OCI-LY3 (cell line): ENCODE results near the gene TICRR.

Experiments used
- H2AFZ ChIP-seq: fragments of 200-600, 300-600 bp; shearing (Covaris generic); 2 replicates; pipeline ENCODE4 v1.6.0; 2014; ENCODE audit warnings: antibody characterized with exemption, low read depth, low read length
- H3K27ac ChIP-seq: fragments of 200-600, 300-600 bp; sonication (generic); 2 replicates; pipeline ENCODE4 v1.5.1; 2014; ENCODE audit warnings: mild to moderate bottlenecking, low read length, moderate library complexity, mixed read lengths
- H3K27me3 ChIP-seq: fragments of 200-600, 300-600 bp; sonication (generic); 2 replicates; pipeline ENCODE4 v1.6.1; 2014; ENCODE audit warnings: low read depth, low read length, mixed read lengths
- H3K36me3 ChIP-seq: fragments of 200-600, 300-600 bp; sonication (generic); replicated peaks from 2 replicates; pipeline ENCODE3; 2014; ENCODE audit warnings: low read depth, low read length, mixed read lengths
- H3K4me1 ChIP-seq: fragments of 300-600, 200-600 bp; sonication (generic); 2 replicates; pipeline ENCODE4 v1.6.1; 2014; ENCODE audit warnings: low read length, mixed read lengths
- H3K4me2 ChIP-seq: fragments of 200-600, 300-600 bp; sonication (generic); 2 replicates; pipeline ENCODE4 v1.6.1; 2014; ENCODE audit warnings: low read length, mixed read lengths
- H3K4me3 ChIP-seq: fragments of 300-600, 200-600 bp; sonication (generic); 2 replicates; pipeline ENCODE4 v1.5.1; 2014; ENCODE audit warnings: antibody characterized with exemption, mild to moderate bottlenecking, low read length, moderate library complexity
- H3K79me2 ChIP-seq: fragments of 300-600, 200-600 bp; shearing (Covaris generic); 2 replicates; pipeline ENCODE4 v1.6.1; 2014; ENCODE audit warnings: mild to moderate bottlenecking, low read length, mixed read lengths
- H3K9ac ChIP-seq: fragments of 300-600, 200-600 bp; shearing (Covaris generic); 2 replicates; pipeline ENCODE4 v1.6.0; 2014; ENCODE audit warnings: mild to moderate bottlenecking, low read length, moderate library complexity
- H3K9me3 ChIP-seq: fragments of 200-600, 300-600 bp; shearing (Covaris generic); 2 replicates; pipeline ENCODE4 v1.6.1; 2014; ENCODE audit warnings: low read length, mixed read lengths; ENCODE audit not compliant: insufficient read depth
- H4K20me1 ChIP-seq: fragments of 200-600, 300-600 bp; sonication (generic); 2 replicates; pipeline ENCODE4 v1.6.1; 2016; ENCODE audit warnings: low read length, mixed read lengths; ENCODE audit not compliant: insufficient read depth
- EZH2phosphoT487 ChIP-seq: fragments of 200-600 bp; shearing (Covaris generic); IDR thresholded peaks from 2 replicates; pipeline ENCODE4 v1.6.1; 2018; ENCODE audit warnings: antibody characterized with exemption, mixed run types, low read depth
- TF ChIP-seq, protein P1 (sequence below): fragments of 200-600, 300-600 bp; sonication (generic); IDR thresholded peaks from 2 replicates; pipeline ENCODE4 v1.5.1; 2014; ENCODE audit warnings: antibody characterized with exemption, low read length, low read depth

TICRR gene

DNA sequence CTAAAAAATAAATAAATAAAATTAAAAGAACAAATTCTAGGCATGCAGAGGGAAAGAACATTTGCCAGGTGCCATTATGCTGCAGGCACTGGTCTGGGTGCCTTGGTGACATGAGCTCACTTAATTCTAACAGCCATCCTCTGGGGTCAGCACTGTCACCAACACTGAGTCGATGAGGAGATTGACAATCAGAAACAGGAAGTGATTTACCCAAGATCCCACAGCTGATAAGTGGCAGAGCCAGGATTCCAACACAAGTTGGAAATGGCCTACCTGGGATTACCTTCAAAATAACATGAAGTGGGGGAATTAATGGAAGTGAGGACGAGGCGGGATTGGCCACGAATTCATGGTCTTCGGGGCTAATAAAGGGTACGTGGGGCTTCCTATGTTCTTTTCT lies 100.3 kb downstream of the TICRR start:
- H3K4me1 ChIP-seq = no peaks in the 10 kb centered on the region
- H3K9ac ChIP-seq = no peak overlapping the region
- no peaks in the 10 kb centered on the region for H4K20me1 ChIP-seq
- no peak overlapping the region for H3K27ac ChIP-seq
- H3K4me2 ChIP-seq = no peak overlapping the region
- no peaks in the 10 kb centered on the region for H3K36me3 ChIP-seq
- TF ChIP-seq EZH2phosphoT487 = no peak
- TF ChIP-seq, protein P1, sequence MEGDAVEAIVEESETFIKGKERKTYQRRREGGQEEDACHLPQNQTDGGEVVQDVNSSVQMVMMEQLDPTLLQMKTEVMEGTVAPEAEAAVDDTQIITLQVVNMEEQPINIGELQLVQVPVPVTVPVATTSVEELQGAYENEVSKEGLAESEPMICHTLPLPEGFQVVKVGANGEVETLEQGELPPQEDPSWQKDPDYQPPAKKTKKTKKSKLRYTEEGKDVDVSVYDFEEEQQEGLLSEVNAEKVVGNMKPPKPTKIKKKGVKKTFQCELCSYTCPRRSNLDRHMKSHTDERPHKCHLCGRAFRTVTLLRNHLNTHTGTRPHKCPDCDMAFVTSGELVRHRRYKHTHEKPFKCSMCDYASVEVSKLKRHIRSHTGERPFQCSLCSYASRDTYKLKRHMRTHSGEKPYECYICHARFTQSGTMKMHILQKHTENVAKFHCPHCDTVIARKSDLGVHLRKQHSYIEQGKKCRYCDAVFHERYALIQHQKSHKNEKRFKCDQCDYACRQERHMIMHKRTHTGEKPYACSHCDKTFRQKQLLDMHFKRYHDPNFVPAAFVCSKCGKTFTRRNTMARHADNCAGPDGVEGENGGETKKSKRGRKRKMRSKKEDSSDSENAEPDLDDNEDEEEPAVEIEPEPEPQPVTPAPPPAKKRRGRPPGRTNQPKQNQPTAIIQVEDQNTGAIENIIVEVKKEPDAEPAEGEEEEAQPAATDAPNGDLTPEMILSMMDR = no peak
- H3K27me3 ChIP-seq = no peaks in the 10 kb centered on the region
- no peak overlapping the region for H3K4me3 ChIP-seq
- no peaks in the 10 kb centered on the region for H3K79me2 ChIP-seq
- H3K9me3 ChIP-seq = no peaks in the 10 kb centered on the region
- H2AFZ ChIP-seq = no peak overlapping the region

DNA sequence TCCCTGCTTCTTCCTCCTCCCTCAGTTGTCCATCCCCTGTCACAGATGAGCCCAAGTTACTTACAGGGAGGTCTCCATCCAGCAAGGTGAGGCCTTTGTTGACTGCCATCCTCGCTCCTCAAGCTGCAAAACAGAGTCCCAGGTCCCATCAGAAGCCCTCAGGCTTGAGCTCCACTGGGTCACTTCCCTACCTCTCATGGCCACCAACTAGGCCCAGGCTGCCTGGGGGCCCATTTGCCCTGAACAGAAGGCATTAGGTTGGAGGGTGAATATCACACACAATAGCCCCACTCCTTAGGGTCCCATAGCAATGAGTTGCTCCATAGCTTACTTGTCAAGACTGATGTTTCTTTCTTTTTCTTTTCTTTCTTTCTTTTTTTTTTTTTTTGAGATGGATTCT lies 102.1 kb downstream of the TICRR start:
- H3K79me2 ChIP-seq = no peaks in the 10 kb centered on the region
- H3K9ac ChIP-seq = no peak overlapping the region
- no peak overlapping the region for H3K27ac ChIP-seq
- no peaks in the 10 kb centered on the region for H3K36me3 ChIP-seq
- no peak overlapping the region for H3K4me2 ChIP-seq
- no peaks in the 10 kb centered on the region for H3K9me3 ChIP-seq
- no peak overlapping the region for H2AFZ ChIP-seq
- no peaks in the 10 kb centered on the region for H3K4me1 ChIP-seq
- H3K4me3 ChIP-seq = no peak overlapping the region
- no peak for TF ChIP-seq EZH2phosphoT487
- TF ChIP-seq, protein P1 = no peak
- no peaks in the 10 kb centered on the region for H3K27me3 ChIP-seq
- no peaks in the 10 kb centered on the region for H4K20me1 ChIP-seq
